Body of pancreas (tissue), 4 donors: Measurements from ENCODE around the gene GFRA3. TPM values are rescaled to one million over a fixed set of nuclear protein-coding genes. Genes with fewer than 3 reads are reported as not detected.

Experiments used
- ATAC-seq: fragments of 150-250 bp; one replicate; pipeline ENCODE4 v1.9.1; 2016
- DNase-seq, 4 donors: peaks; one replicate each; pipeline ENCODE4 v3.0.0-alpha.2; 2019
- H3K27ac ChIP-seq, 4 donors: fragments of 200-600 bp; sonication (generic); 1 replicate in 3 of 4; 2 replicates in 1 of 4; pipeline versions ENCODE4 v1.5.1 to v1.6.1; 2016 to 2019; ENCODE audit warnings: mild to moderate bottlenecking in 1 of 4, mixed read lengths in 1 of 4, moderate library complexity in 1 of 4
- H3K27me3 ChIP-seq, 2 donors: fragments of 200-600 bp; sonication (generic); one replicate each; pipeline ENCODE4 v1.6.0; 2016; ENCODE audit warnings: mild to moderate bottlenecking in 1 of 2
- H3K36me3 ChIP-seq, 2 donors: fragments of 200-600 bp; sonication (generic); replicated peaks in 1 of 2; 2 replicates each; pipeline ENCODE4 v1.5.1; 2016; ENCODE audit warnings: low read depth in 2 of 2; ENCODE audit not compliant: insufficient read depth in 1 of 2
- H3K4me1 ChIP-seq: fragments of 200-600 bp; sonication (generic); one replicate; pipeline ENCODE4 v1.6.0; 2016
- H3K4me3 ChIP-seq, 2 donors: fragments of 200-600 bp; sonication (generic); 1 replicate in 1 of 2; 2 replicates in 1 of 2; pipeline ENCODE4 v1.5.1; 2016 to 2019
- H3K9me3 ChIP-seq, 3 donors: fragments of 200-600 bp; sonication (generic); 1 replicate in 2 of 3; 2 replicates in 1 of 3; pipeline ENCODE4 v1.5.1; 2016
- CTCF ChIP-seq, 7 experiments: fragments of 450-650 bp in 4 of 7; fragments of 200-600 bp in 3 of 7; sonication (generic) in 3 of 7; IDR thresholded peaks; one replicate each; pipeline ENCODE4 v1.5.1; 2016 to 2019; ENCODE audit warnings: antibody characterized with exemption in 7 of 7
- POLR2A ChIP-seq, 3 donors: fragments of 450-650 bp; IDR thresholded peaks; one replicate each; pipeline ENCODE4 v1.6.1; 2016; ENCODE audit warnings: antibody characterized with exemption in 3 of 3, mild to moderate bottlenecking in 2 of 3
- WGBS, 2 donors: methylation state at CpG; one replicate each; pipeline ENCODE4 v1.1.5; 2017; 5-methylcytosine and 5-hydroxymethylcytosine counted together
- intact Hi-C: fragments of 100-400 bp; cut with DNase I; formaldehyde crosslinking; loops from one replicate; pipeline ENCODE4 v1.15.1; 2023
- total RNA-seq, 2 donors: library from RNA; depleted of rRNA; stranded (reverse); fragments of >200 nt; gene quantifications; one replicate each; pipeline ENCODE4 v1.1.0, GENCODE V29; 2016

GFRA3 gene
- total RNA-seq, 2 donors from 2014 or later, result 1.8 to 4.3 TPM

- no peak for TF ChIP-seq POLR2A (IDR thresholded peaks at IDR 0.05)
- TF ChIP-seq CTCF (IDR thresholded peaks at IDR 0.05), result no peak
- intact Hi-C loops, result no loop called here
- Histone ChIP-seq H3K27ac (no peak overlapping the region), H3K4me1 (peaks cover 14% of the 10 kb centered on the region), H3K36me3 (no peaks in the 10 kb centered on the region), H3K27me3 (no peaks in the 10 kb centered on the region), H3K9me3 (no peaks in the 10 kb centered on the region), H3K4me3 (no peak overlapping the region)
- WGBS, 2 donors, result 79 to 80% methylated on average over 2 of the region's 2 CpGs
- DNase-seq (no peak), ATAC-seq (no peak)
These were observed 30.6 kb downstream of the GFRA3 start for GRCh38 chr5:138243794-138244193.

DNA sequence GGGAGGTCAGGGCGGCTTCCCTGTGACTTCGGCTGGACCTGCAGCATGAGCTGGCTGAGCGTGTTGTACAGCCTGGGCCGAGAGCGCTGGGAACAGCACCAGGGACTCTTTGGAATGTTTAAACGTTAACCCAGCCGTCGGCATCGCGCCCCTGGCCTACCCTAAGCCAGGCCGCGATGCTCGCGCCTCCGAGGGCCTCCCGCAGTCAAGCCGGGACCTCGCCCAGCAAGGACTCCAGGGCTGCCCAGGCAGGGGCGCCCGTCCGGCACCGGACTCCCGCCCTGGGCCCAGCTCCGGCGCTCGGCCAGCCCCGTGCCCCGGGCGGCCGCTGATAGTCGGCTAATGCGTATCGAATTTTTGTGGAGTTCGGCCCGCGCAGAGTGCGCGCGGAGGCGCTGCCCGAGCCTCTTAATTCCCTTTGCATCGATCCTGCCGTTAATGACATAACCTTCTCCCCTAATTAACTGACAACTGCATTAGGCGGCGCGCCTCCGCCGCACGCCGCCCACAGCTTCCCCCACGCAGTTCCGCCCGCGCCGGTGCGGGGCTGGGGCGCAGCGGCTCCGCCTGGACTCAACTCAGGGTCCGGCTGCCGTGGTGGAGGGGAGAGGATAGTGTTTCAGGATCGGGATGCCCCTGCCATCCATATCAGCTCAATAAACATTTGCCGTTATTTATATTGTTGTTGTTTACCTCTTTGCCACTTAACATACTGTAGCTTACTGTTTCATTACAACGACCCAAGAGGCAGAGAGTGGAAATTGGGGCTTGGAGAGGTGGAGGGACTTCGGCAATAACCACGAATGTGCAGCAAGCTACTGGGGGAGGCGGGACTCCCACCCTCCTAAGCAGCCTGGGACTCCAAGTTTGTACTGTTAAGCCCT lies 32.5 kb downstream of the GFRA3 start:
- ATAC-seq, result peak; percentile 76
- Histone ChIP-seq H3K36me3 (no peaks in the 10 kb centered on the region), H3K4me1 (peaks cover 14% of the 10 kb centered on the region), H3K9me3 (no peaks in the 10 kb centered on the region), H3K4me3 (peak overlapping the region in 1 of 2 donors; percentile 18), H3K27me3 (no peaks in the 10 kb centered on the region), H3K27ac (peak overlapping the region in 3 of 4 donors; percentile 14 to 53 (median 33))
- intact Hi-C loops, result no loop called here
- TF ChIP-seq POLR2A (IDR thresholded peaks at IDR 0.05) (peak in 1 of 3 donors; percentile 14), CTCF (IDR thresholded peaks at IDR 0.05) (peak in 1 of 7 experiments; percentile 11)
- peak; percentile 40 to 57 (median 52) for DNase-seq
- WGBS, 2 donors, result 4 to 11% methylated on average over 25 to 67 of the region's 67 CpGs

- Histone ChIP-seq H3K4me3 (no peak overlapping the region), H3K9me3 (no peaks in the 10 kb centered on the region), H3K27me3 (no peaks in the 10 kb centered on the region), H3K36me3 (no peaks in the 10 kb centered on the region), H3K4me1 (peaks cover 14% of the 10 kb centered on the region), H3K27ac (no peak overlapping the region)
- 67 to 81% methylated on average over 3 of the region's 3 CpGs for WGBS, 2 donors
- intact Hi-C loops, result no loop called here
- no peak for DNase-seq
- TF ChIP-seq POLR2A (IDR thresholded peaks at IDR 0.05) (no peak), CTCF (IDR thresholded peaks at IDR 0.05) (no peak)
- ATAC-seq, result no peak
These were observed 33.6 kb downstream of the GFRA3 start for GRCh38 chr5:138240650-138241385.

DNA sequence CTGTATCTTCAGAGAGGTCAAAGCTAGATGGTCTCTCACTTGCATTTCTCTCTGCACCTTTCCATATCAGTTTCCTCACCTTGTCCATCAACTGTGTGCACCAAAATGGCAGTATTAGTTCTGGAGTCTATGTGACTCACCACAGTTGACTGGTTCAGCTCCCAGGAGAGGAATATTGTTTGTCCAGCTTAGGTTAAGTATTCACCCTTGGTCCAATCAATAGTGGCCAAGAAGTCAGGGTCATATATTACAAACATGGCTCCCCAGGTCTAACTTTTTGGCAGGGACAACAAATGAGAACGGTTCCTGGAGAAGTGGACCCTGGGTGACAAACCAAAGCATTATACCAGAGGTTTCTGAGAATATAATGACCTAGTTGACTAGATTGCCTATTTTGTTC lies 36.4 kb downstream of the GFRA3 start:
- no peak for TF ChIP-seq CTCF (IDR thresholded peaks at IDR 0.05)
- no peak for TF ChIP-seq POLR2A (IDR thresholded peaks at IDR 0.05)
- Histone ChIP-seq H3K4me1 (peaks cover 14% of the 10 kb centered on the region), H3K36me3 (no peaks in the 10 kb centered on the region), H3K27ac (no peak overlapping the region), H3K9me3 (no peaks in the 10 kb centered on the region), H3K4me3 (no peak overlapping the region), H3K27me3 (no peaks in the 10 kb centered on the region)
- 44 to 57% methylated on average over 1 of the region's 1 CpG for WGBS, 2 donors
- no peak for ATAC-seq
- intact Hi-C loops, result no loop called here
- no peak for DNase-seq
